ENCODE measurements around the gene CCDC88C.
"Not testable (repeated sequence)": the region's sequence is repeated elsewhere in the genome, so short reads cannot be mapped to it uniquely, and the experiment has no call there.

CCDC88C gene, protein sequence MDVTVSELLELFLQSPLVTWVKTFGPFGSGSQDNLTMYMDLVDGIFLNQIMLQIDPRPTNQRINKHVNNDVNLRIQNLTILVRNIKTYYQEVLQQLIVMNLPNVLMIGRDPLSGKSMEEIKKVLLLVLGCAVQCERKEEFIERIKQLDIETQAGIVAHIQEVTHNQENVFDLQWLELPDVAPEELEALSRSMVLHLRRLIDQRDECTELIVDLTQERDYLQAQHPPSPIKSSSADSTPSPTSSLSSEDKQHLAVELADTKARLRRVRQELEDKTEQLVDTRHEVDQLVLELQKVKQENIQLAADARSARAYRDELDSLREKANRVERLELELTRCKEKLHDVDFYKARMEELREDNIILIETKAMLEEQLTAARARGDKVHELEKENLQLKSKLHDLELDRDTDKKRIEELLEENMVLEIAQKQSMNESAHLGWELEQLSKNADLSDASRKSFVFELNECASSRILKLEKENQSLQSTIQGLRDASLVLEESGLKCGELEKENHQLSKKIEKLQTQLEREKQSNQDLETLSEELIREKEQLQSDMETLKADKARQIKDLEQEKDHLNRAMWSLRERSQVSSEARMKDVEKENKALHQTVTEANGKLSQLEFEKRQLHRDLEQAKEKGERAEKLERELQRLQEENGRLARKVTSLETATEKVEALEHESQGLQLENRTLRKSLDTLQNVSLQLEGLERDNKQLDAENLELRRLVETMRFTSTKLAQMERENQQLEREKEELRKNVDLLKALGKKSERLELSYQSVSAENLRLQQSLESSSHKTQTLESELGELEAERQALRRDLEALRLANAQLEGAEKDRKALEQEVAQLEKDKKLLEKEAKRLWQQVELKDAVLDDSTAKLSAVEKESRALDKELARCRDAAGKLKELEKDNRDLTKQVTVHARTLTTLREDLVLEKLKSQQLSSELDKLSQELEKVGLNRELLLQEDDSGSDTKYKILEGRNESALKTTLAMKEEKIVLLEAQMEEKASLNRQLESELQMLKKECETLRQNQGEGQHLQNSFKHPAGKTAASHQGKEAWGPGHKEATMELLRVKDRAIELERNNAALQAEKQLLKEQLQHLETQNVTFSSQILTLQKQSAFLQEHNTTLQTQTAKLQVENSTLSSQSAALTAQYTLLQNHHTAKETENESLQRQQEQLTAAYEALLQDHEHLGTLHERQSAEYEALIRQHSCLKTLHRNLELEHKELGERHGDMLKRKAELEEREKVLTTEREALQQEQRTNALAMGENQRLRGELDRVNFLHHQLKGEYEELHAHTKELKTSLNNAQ (N-terminal part only)

GRCh38 chr14:91417120-91417982 is at the start of gene CCDC88C:
Gene CCDC88C, minus strand, starts transcription at chr14:91417820. Its CDS starts 130 bp downstream, at chr14:91417690.
- DNase-seq, result peak; percentile 80

- no peak for DNase-seq
Observed at GRCh38 chr14:91466192-91466591, 48.6 kb upstream of the CCDC88C start.

DNA sequence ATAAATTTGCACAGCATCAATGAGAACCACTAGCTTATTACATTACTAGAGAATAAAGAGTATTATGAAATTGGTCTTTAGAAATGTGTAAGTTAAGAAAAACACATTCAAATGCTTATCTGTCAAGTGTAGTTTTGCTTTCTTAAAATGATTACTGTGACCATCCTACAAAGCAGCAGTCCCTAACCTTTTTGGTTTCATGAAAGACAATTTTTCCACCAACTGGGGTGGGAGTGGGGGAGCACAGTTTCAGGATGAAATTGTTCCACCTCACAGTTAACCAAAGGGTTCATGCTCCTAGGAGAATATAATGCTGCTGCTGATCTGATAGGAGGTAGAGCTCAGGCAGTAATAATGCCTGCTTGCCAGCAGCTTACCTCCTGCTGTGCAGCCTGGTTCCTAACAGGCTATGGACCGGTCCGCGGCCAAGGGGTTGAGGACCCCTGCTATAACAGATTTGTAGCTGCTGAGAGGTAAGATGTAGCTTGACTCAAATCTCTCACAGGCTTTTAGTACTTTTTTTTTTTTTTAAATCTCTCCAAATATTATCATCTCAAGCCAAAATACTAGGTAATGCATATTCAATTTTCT is 47.1 kb upstream of the CCDC88C start:
- DNase-seq, result no peak

- no peak for DNase-seq
Observed at GRCh38 chr14:91458612-91459011, 41.0 kb upstream of the CCDC88C start.

DNA sequence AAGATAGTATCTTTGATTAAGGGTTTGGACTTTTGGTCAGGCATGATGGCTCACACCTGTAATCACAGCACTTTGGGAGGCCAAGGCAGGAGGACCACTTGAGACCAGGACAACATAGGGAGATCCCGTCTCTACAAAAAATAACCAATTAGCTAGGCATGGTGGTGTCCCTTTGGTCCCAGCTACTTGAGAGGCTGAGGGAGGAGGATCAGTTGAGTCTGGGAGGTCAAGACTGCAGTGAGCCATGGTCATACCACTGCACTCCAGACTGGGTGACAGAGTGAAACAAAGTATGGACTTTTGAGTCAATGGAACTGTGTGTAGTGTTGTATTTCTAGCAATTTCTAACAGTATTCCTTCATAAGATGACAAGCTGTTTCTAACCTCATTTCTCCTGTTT is 38.7 kb upstream of the CCDC88C start:
- no peak for DNase-seq

- DNase-seq, result no peak
Observed at GRCh38 chr14:91454580-91454979, 37.0 kb upstream of the CCDC88C start.

DNA sequence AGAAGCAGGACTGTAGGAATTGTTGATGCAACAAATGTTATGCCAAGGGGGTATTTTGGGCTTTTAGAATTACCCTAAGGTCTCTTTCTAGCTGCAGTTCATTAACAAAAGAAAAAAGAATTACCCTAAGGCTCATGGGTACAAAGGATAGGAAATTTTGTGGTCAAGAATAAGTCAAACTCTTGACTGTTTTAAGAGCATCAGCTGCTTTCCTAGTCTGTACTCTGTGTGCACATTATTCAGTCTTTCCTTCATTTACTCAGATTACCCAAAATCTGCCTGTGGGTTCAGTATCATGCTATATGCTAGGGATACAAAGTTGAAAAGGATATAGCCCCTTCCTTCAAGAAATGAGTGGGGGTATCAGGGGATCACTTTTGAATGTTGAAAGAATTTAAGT is 36.5 kb upstream of the CCDC88C start:
- DNase-seq, result no peak

DNA sequence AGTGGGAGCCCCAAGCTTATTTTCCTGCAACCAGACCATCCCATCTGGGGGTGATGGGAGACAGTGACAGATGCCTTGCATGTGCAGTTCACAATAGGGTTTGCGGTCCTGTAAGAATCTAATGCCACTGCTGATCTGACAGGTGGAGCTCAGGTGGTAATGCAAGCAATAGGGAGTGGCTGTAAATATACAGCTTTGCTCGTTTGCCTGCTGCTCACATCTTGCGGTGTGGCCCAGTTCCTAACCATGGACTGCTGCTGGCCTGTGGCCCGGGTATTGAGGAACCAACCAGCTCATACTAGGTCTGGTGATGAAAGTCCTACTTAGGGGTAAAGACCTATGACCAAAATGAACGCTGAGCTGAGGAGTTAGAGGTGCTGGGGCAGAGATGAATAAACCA is 36.1 kb upstream of the CCDC88C start:
- no peak for DNase-seq

DNA sequence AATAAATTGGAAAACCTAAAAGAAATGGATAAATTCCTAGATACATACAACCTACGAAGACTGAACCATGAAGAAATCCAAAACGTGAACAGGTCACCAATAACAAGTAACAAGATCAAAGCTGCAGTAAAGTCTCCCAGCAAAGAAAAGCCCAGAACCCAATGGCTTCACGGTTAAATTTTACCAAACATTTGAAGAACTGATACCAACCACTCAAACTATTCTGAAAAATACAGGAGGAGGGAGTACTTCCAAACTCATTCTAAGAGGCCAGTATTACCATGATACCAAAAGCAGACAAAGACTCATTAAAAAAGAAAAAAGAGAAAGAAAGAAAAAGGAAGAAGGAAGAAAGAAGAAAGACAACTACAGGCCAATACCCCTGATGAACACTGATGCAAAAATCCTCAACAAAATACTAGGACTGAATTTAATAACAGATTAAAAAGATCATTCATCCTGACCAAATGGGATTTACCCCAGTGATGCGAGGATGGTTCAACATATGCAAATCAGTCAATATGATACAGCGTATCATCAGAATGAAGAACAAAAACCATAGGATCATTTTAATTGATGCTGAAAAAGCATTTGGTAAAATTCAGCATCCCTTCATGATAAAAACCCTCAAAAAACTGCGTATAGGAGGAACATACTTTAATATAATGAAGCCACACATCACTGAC is 26.9 kb upstream of the CCDC88C start:
- DNase-seq, result no peak

DNA sequence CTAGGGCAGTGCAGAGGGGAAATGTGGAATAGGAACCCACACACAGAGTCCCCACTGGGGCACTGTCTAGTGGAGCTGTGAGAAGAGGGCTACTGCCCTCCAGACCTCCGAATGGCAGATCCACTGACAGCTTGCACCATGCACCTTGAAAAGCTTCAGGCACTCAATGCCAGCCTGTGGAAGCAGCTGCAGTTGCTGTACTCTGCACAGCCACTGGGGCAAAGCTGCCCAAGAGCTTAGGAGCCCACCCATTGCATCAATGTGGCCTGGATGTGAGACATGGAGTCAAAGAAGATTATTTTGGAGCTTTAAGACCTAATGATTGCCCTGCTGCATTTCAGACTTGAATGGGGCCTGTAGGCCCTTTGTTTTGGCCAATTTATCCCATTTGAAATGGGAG is 21.7 kb upstream of the CCDC88C start:
- no peak for DNase-seq

DNA sequence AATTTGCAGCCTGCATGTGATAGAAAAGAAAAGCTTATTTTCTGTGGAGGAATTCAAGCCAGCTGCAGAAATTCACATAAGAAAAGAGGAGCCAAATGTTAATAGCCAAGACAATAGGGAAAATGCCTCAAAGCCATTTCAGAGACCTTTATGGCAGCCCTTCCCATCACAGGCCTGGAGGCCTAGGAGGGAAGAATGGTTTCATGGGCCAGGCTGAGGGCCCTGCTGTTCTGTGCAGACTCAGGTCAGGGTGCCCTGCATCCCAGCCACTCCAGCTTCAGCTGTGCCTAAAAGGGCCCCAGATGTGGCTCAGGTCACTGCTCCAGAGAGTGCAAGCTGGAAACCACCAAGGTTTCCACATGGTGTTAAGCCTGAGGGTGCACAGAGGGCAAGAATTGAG is 21.2 kb upstream of the CCDC88C start:
- DNase-seq, result no peak

GRCh38 chr14:91436266-91436665 is 18.6 kb upstream of the CCDC88C start:
- DNase-seq, result not testable (repeated sequence)

GRCh38 chr14:91429385-91429784 is 11.8 kb upstream of the CCDC88C start:
- DNase-seq, result no peak

DNA sequence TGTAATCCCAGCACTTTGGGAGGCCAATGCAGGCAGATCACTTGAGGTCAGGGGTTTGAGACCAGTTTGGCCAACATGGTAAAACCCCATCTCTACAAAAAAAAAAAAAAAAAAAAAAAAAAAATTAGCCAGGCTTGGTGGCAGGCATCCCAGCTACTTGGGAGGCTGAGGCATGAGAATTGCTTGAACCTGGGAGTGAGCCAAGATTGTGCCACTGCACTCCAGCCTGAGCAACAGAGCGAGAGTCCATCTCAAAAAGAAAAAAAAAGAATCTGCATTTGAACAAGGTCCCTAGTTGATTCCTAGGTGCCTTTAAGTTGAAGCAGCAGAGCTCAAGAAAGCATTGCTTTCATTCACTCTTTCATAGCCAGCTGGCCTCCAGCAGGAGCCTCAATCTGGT is 11.3 kb upstream of the CCDC88C start:
- not testable (repeated sequence) for DNase-seq

GRCh38 chr14:91425531-91425944 is 7.9 kb upstream of the CCDC88C start:
- not testable (repeated sequence) for DNase-seq

DNA sequence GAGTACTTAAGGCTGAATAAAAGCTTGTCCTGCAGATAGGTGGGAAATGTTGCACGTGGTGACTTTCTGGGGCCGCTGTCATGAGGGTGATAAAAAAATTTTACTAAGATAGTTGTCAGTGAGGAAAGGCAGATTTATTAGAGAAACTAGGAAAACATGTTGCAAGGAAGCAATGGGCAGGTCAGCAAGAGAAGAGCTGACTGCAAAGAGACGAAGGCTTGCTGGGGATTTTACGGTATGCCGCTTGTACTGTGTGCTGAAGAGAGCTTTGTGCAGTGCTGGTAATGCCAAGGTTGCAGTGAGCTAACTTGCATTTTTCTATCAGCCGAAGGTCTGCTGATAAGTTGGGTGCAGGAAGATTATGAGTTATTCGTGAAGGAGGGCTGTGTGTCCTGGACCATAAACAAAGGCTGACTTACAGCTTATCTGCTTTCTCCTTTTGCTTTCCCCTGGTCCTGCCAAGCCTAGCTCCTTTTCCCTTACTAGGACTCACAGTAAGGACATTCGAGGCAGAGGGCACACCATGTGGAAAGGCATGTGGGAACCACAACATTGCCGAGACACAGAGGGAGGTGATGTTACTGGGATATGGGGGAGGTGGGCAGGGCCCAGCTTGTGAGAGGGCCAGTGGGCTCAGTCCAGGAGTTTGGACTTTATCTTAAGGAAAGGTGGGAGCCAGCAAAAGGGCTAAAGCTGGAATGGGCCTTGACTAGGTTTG is 7.4 kb upstream of the CCDC88C start:
- no peak for DNase-seq

- no peak for DNase-seq
Observed at GRCh38 chr14:91420686-91421085, 3.1 kb upstream of the CCDC88C start.

DNA sequence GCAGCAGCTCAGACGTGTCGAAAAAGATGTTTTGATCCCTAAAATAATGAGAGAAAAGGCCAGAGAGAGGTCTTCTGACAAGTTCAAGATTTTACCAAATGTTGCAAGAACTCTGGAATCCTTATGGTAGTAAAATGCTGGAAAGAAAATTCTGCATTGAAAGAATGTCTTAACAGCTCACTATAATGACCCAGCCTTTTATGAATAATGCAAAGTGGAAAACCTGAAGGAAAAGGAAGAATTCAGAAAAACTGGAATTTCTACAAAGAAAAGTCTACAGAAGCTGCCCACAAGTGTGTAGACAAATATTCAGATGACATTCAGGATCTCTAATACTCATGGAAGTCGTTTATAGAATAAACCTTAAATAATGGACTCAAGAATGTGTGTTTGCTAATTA is 1.8 kb upstream of the CCDC88C start:
- DNase-seq, result no peak

DNA sequence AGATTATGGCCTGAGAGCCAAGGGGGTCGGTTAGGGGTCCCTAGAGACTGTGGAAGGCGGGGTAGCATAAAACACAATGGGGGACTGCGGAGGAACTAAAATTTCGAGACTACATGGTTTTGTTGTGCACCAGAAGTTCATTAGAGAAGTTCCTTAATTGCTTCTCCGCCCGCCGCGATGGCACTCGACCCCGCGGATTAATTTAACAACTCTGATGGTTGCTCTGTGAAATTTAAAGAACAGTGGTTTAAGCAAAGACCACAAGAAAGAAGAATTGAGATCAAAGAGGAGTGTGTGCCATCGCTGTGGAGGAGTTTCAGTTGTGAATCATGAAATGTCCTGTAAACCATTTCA is 1.4 kb upstream of the CCDC88C start:
- no peak for DNase-seq

DNA sequence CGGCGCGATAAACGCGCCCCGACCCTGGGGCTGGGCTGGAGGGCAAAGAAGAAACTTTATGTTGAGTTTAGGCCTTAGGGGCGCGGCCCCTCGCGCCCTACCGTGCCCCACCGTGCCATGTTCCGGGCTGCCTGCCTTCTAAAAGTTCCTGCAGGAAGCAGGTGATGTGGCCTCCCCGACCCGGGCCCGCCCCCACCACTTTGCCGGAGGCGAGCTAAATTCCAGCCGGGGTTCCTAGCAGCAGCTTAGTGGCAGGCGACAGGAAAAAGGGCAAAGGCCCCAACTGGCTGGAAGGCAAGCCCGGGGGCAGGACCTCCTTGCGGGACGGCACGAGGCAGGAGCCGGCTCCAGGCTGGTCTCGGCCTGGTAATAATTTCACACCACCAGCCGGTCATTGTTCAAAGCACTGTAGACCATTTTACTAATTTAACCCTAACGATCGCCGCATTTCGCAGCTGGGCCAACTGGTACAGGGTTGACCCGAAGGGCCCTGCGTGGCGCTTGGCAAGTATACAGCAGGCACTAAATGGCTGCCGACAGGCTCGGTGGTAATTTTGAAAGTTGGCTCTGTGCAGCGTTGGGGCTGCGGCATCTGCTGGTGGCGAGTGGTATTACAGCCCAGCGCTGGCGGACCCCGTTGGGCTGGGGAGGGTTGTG is 895 bp upstream of the CCDC88C start:
- peak; percentile 86 for DNase-seq

Measured in activated CD8-positive, alpha-beta memory T cell treated with anti-CD3 and anti-CD28 coated beads, Interleukin-2, amount 50 U/mL, for 4 hours (primary cell).